ENCODE measurements around the gene DCTN3.

- no peak for TF ChIP-seq CTCF (conservative IDR thresholded peaks at IDR 0.05; ENCODE audit: low read length)
- no peak for TF ChIP-seq EZH2phosphoT487 (IDR thresholded peaks at IDR 0.05; ENCODE audit: borderline replicate concordance)
Measured at GRCh38 chr9:34644766-34645314, 24.5 kb upstream of the DCTN3 start.
